Activated naive CD4-positive, alpha-beta T cell treated with anti-CD3 and anti-CD28 coated beads, Interleukin-2, amount 10 ng/mL, durations not matched to agents 7 days and 5 days (primary cell): ENCODE results near the gene NR1D1.

ENCODE experiments used
- CTCF ChIA-PET: fragments of 350-600 bp; sonication (Branson Sonifier 250); formaldehyde crosslinking; loops from one replicate; lab custom pipeline; 2021; ENCODE audit warnings: antibody characterized with exemption; lab: Charles Lee
- DNase-seq: peaks from one replicate; pipeline ENCODE4 v3.0.0-alpha.2; 2020
- H3K27ac Mint-ChIP-seq: one replicate; pipeline ENCODE4 v1.8.0; 2021; ENCODE audit warnings: mild to moderate bottlenecking, moderate library complexity, mixed read lengths
- H3K27me3 Mint-ChIP-seq: one replicate; pipeline ENCODE4 v1.8.0; 2021; ENCODE audit warnings: mild to moderate bottlenecking, mixed read lengths
- H3K36me3 Mint-ChIP-seq: one replicate; pipeline ENCODE4 v1.8.0; 2021; ENCODE audit warnings: mixed read lengths
- H3K4me1 Mint-ChIP-seq: one replicate; pipeline ENCODE4 v1.8.0; 2021; ENCODE audit warnings: mixed read lengths
- H3K4me3 Mint-ChIP-seq: one replicate; pipeline ENCODE4 v1.8.0; 2021; ENCODE audit warnings: mild to moderate bottlenecking, moderate library complexity, mixed read lengths
- H3K9me3 Mint-ChIP-seq: one replicate; pipeline ENCODE4 v1.8.0; 2021; ENCODE audit warnings: mixed read lengths

Gene NR1D1

DNA sequence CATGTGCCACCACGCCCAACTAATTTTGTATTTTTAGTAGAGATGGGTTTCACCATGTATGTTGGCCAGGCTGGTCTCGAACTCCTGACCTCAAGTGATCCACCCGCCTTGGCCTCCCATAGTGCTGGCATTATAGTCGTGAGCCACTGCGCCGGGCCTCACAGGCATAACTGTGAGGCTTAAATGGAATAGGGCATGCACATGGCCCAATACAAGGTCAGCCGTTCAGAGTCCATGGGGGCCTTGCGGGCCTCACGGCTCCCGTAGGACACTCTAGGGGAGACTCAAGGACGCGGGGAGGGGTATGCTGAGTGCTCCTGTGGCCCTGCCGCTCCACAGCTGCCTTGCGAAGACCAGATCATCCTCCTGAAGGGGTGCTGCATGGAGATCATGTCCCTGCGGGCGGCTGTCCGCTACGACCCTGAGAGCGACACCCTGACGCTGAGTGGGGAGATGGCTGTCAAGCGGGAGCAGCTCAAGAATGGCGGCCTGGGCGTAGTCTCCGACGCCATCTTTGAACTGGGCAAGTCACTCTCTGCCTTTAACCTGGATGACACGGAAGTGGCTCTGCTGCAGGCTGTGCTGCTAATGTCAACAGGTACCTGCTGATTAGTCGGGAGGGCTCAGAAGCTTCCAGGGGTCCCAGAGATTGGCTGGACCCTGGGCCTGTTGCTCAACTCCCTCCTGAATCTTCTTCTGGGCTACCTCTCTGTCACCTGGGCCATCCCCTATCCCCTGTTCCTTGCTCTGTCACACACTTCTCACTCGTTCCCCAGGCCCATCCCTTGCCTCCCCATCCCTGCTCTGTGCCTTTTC, 12.3 kb downstream of the NR1D1 start:
- Mint-ChIP-seq H3K27me3 (no peaks in the 10 kb centered on the region), H3K4me3 (no peak overlapping the region), H3K36me3 (peaks cover 11% of the 10 kb centered on the region), H3K9me3 (no peaks in the 10 kb centered on the region), H3K27ac (no peak overlapping the region), H3K4me1 (no peaks in the 10 kb centered on the region)
- CTCF ChIA-PET: interaction anchor here (0.6 to 2.0 kb wide), 2 partner anchors 13 to 39 kb away, joined by 3 to 7 read pairs; no protein-coding TSS in a partner anchor
- no peak for DNase-seq

- no peak overlapping the region for H3K4me3 Mint-ChIP-seq
- CTCF ChIA-PET: interaction anchor here (0.8 to 3.8 kb wide), 13 partner anchors 11 to 76 kb away, joined by 3 to 42 read pairs (median 6); partner anchors contain the start of genes CSF3 and THRA
- H3K36me3 Mint-ChIP-seq: peaks cover 11% of the 10 kb centered on the region
- H3K27ac Mint-ChIP-seq: no peak overlapping the region
- no peaks in the 10 kb centered on the region for H3K4me1 Mint-ChIP-seq
- no peaks in the 10 kb centered on the region for H3K27me3 Mint-ChIP-seq
- no peaks in the 10 kb centered on the region for H3K9me3 Mint-ChIP-seq
- no peak for DNase-seq
These were observed 13.2 kb downstream of the NR1D1 start for GRCh38 chr17:40087049-40087794.

GRCh38 chr17:40086150-40087044, 14.0 kb downstream of the NR1D1 start:
- peaks cover 11% of the 10 kb centered on the region for H3K36me3 Mint-ChIP-seq
- DNase-seq: peak; percentile 70
- H3K4me3 Mint-ChIP-seq: no peak overlapping the region
- CTCF ChIA-PET: interaction anchor here (0.6 to 3.8 kb wide), 21 partner anchors 9 to 98 kb away, joined by 3 to 42 read pairs (median 6); partner anchors contain the start of genes CSF3, MED24 and THRA
- no peaks in the 10 kb centered on the region for H3K9me3 Mint-ChIP-seq
- no peaks in the 10 kb centered on the region for H3K27me3 Mint-ChIP-seq
- H3K4me1 Mint-ChIP-seq: no peaks in the 10 kb centered on the region
- no peak overlapping the region for H3K27ac Mint-ChIP-seq

DNA sequence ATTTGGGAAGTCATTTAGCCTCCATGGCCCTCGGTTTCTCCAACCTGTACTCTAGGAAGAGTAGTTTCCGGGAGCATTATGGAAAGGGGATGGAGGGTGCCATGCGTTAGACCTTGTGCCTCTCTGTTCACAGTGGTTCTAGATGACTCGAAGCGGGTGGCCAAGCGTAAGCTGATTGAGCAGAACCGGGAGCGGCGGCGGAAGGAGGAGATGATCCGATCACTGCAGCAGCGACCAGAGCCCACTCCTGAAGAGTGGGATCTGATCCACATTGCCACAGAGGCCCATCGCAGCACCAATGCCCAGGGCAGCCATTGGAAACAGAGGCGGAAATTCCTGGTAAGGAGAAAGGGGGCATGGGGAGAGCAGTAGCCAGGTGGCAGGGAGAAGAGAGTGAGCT, 15.9 kb downstream of the NR1D1 start:
- Mint-ChIP-seq H3K9me3 (no peaks in the 10 kb centered on the region), H3K27ac (no peak overlapping the region), H3K4me1 (no peaks in the 10 kb centered on the region), H3K27me3 (no peaks in the 10 kb centered on the region), H3K36me3 (peaks cover 9% of the 10 kb centered on the region), H3K4me3 (no peak overlapping the region)
- no peak for DNase-seq
- CTCF ChIA-PET: interaction anchor here (0.9 to 3.8 kb wide), 5 partner anchors 8 to 70 kb away, joined by 4 to 42 read pairs (median 10); partner anchors contain the start of gene CSF3

- CTCF ChIA-PET: no interaction called here
- no peaks in the 10 kb centered on the region for H3K27me3 Mint-ChIP-seq
- no peaks in the 10 kb centered on the region for H3K9me3 Mint-ChIP-seq
- H3K4me1 Mint-ChIP-seq: peaks cover 16% of the 10 kb centered on the region
- no peak overlapping the region for H3K4me3 Mint-ChIP-seq
- no peak for DNase-seq
- no peak overlapping the region for H3K27ac Mint-ChIP-seq
- H3K36me3 Mint-ChIP-seq: peaks cover 4% of the 10 kb centered on the region
These were observed 20.8 kb downstream of the NR1D1 start for GRCh38 chr17:40079545-40079944.

- Mint-ChIP-seq H3K9me3 (no peaks in the 10 kb centered on the region), H3K27ac (no peak overlapping the region), H3K4me1 (peaks cover 16% of the 10 kb centered on the region), H3K36me3 (peaks cover 2% of the 10 kb centered on the region), H3K27me3 (peaks cover 3% of the 10 kb centered on the region), H3K4me3 (no peak overlapping the region)
- CTCF ChIA-PET: interaction anchor here (1.0 to 5.4 kb wide), 9 partner anchors 8 to 333 kb away, joined by 3 to 79 read pairs (median 19); partner anchors contain the start of genes CSF3, MED24 and THRA
- no peak for DNase-seq
These were observed 23.8 kb downstream of the NR1D1 start for GRCh38 chr17:40076591-40076990.

DNA sequence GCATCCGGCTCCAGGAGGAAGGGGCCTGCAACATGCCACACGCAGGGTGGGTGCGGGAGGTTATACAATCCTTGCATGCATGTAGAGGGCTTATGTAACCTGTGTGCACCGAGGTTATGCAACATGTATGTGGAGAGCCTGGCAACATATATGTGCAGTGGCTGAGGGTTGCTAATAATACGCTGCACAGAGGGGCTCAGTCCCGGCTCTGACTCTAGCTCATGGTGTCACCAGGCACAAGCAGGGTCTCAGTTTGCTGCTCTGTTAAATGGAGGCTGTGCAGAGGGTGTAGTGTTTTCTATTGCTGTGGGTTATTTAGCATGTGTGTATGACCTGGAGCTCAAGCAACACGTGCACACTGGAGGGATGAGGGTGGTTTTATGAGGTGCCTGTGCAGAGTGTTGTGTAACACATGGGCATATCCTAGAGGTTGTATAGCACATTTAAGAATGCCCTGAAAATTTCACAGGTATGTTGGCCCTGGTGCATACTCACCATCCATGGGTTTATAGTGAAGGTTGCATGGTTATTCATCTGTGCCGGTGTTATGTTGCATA, 24.4 kb downstream of the NR1D1 start:
- H3K4me3 Mint-ChIP-seq: no peak overlapping the region
- peaks cover 3% of the 10 kb centered on the region for H3K27me3 Mint-ChIP-seq
- no peak overlapping the region for H3K27ac Mint-ChIP-seq
- no peaks in the 10 kb centered on the region for H3K9me3 Mint-ChIP-seq
- peaks cover 16% of the 10 kb centered on the region for H3K4me1 Mint-ChIP-seq
- no peak for DNase-seq
- CTCF ChIA-PET: interaction anchor here (0.7 to 5.4 kb wide), 31 partner anchors 9 to 332 kb away, joined by 3 to 79 read pairs (median 6); partner anchors contain the start of genes CSF3, MED24, NR1D1 and THRA
- peaks cover 2% of the 10 kb centered on the region for H3K36me3 Mint-ChIP-seq

GRCh38 chr17:40075201-40075941, 25.0 kb downstream of the NR1D1 start:
- H3K27ac Mint-ChIP-seq: peak overlapping the region; percentile 72
- CTCF ChIA-PET: interaction anchor here (0.7 to 5.4 kb wide), 34 partner anchors 9 to 331 kb away, joined by 3 to 79 read pairs (median 5); partner anchors contain the start of genes CSF3, MED24, NR1D1 and THRA
- peaks cover 18% of the 10 kb centered on the region for H3K4me1 Mint-ChIP-seq
- peaks cover 2% of the 10 kb centered on the region for H3K36me3 Mint-ChIP-seq
- no peaks in the 10 kb centered on the region for H3K9me3 Mint-ChIP-seq
- no peak overlapping the region for H3K4me3 Mint-ChIP-seq
- H3K27me3 Mint-ChIP-seq: peaks cover 3% of the 10 kb centered on the region
- DNase-seq: peak; percentile 73

- H3K27ac Mint-ChIP-seq: no peak overlapping the region
- peaks cover 23% of the 10 kb centered on the region for H3K4me1 Mint-ChIP-seq
- H3K9me3 Mint-ChIP-seq: no peaks in the 10 kb centered on the region
- CTCF ChIA-PET: interaction anchor here (0.8 to 5.4 kb wide), 26 partner anchors 9 to 202 kb away, joined by 3 to 79 read pairs (median 7); partner anchors contain the start of genes CSF3, MED24, NR1D1 and THRA
- peaks cover 3% of the 10 kb centered on the region for H3K27me3 Mint-ChIP-seq
- no peak for DNase-seq
- peaks cover 2% of the 10 kb centered on the region for H3K36me3 Mint-ChIP-seq
- H3K4me3 Mint-ChIP-seq: no peak overlapping the region
These were observed 25.6 kb downstream of the NR1D1 start for GRCh38 chr17:40074871-40075200.

GRCh38 chr17:40074175-40074512, 26.2 kb downstream of the NR1D1 start:
- DNase-seq: no peak
- H3K4me1 Mint-ChIP-seq: peaks cover 30% of the 10 kb centered on the region
- no peaks in the 10 kb centered on the region for H3K9me3 Mint-ChIP-seq
- peaks cover 2% of the 10 kb centered on the region for H3K36me3 Mint-ChIP-seq
- peaks cover 3% of the 10 kb centered on the region for H3K27me3 Mint-ChIP-seq
- no peak overlapping the region for H3K4me3 Mint-ChIP-seq
- CTCF ChIA-PET: interaction anchor here (1.4 to 5.4 kb wide), 9 partner anchors 8 to 95 kb away, joined by 3 to 79 read pairs (median 11); partner anchors contain the start of genes CSF3, MED24 and THRA
- H3K27ac Mint-ChIP-seq: no peak overlapping the region

DNA sequence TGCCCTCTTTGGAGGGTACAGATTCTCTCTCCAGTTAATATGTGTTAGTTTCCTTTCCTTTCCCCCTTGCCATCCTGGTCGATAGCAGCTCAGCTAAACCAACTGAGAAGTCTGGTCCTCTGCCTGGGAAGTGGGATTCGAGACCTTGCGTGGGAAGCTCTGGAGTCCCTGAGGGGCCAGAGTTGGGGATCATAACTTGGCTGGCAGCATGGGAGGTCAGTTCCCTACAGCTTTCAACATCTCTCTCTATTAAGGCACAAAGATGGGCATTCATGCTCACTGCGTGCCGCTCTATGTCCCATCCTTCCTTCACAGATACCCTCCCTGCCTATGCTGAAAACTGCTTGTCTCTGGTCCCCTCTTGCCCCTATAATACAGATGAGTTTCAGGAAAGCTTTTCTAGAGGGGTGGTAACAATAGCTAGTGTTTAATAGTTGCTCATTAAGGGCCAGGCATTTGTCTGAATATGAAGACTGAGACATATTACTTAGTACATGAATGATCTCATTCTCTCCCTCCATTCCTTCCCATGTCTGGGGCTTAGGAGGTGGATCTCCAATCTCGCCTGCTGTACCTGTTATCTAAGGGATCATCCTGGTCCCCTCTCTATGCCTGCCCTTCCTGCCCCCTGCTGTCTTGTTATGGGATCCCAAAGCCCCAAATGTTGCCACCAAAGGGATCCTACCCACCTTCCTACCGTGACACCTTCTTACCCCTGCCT, 26.8 kb downstream of the NR1D1 start:
- Mint-ChIP-seq H3K9me3 (no peaks in the 10 kb centered on the region), H3K27me3 (peaks cover 3% of the 10 kb centered on the region), H3K27ac (no peak overlapping the region), H3K36me3 (peaks cover 2% of the 10 kb centered on the region), H3K4me3 (no peak overlapping the region), H3K4me1 (peaks cover 35% of the 10 kb centered on the region)
- CTCF ChIA-PET: interaction anchor here (1.0 to 5.4 kb wide), 7 partner anchors 10 to 95 kb away, joined by 3 to 28 read pairs (median 7); partner anchors contain the start of genes CSF3 and MED24
- DNase-seq: no peak
